ENCODE results near the gene EXOC3L1.

The EXOC3L1 gene

DNA sequence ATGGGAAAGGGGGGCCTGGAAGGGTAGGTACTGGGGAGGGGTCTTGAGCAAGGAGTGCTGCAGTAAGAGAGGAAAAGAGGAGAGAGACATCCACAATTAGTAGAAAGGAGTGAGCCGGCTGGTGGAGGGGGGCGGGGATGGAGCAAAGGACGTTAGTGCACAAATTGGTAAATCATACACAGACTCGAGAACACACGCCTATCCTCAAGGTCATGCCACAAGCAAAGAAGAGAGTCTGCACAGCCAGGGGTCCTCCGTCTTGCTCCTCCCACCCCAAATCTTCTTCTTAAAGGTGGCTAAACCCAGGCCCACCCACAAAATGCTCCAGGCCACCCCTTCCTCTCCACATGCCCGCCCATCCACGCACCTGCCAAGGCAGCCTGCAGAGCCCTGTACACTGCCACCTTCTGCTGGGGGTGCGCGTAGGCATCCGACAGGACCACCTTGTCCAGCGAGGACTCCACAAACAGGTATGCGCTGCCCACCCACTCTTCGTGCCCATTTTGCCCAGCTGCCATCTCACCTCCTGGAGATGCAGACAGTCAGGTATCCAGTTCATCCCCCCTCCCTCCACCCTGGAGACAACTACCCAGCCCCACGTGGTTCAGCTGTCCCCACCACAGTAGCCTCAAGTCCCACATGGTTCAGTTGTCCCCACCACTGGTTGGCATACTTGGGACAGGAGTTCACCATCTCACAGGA lies 33.6 kb downstream of the EXOC3L1 start:
- peaks cover 47% of the 10 kb centered on the region for H3K36me3 Mint-ChIP-seq (ENCODE audit: insufficient read depth)
- H3K4me3 Mint-ChIP-seq = peak overlapping the region; percentile 57 to 77
- DNase-seq = no peak
- ATAC-seq (replicated peaks) = no peak
- peak overlapping the region in 1 of 2 donors; percentile 98 for H3K27ac Mint-ChIP-seq
- H3K9me3 Mint-ChIP-seq = no peaks in the 10 kb centered on the region
- H3K27me3 Mint-ChIP-seq = peaks cover 4 to 7% of the 10 kb centered on the region in 2 donors
- peaks cover 54 to 59% of the 10 kb centered on the region in 2 donors for H3K4me1 Mint-ChIP-seq (ENCODE audit: low read depth in 2 of 2)

- peaks cover 40% of the 10 kb centered on the region for H3K36me3 Mint-ChIP-seq (ENCODE audit: insufficient read depth)
- peak overlapping the region; percentile 16 to 60 for H3K27ac Mint-ChIP-seq
Measured at GRCh38 chr16:67155295-67156142, 34.4 kb downstream of the EXOC3L1 start.

DNA sequence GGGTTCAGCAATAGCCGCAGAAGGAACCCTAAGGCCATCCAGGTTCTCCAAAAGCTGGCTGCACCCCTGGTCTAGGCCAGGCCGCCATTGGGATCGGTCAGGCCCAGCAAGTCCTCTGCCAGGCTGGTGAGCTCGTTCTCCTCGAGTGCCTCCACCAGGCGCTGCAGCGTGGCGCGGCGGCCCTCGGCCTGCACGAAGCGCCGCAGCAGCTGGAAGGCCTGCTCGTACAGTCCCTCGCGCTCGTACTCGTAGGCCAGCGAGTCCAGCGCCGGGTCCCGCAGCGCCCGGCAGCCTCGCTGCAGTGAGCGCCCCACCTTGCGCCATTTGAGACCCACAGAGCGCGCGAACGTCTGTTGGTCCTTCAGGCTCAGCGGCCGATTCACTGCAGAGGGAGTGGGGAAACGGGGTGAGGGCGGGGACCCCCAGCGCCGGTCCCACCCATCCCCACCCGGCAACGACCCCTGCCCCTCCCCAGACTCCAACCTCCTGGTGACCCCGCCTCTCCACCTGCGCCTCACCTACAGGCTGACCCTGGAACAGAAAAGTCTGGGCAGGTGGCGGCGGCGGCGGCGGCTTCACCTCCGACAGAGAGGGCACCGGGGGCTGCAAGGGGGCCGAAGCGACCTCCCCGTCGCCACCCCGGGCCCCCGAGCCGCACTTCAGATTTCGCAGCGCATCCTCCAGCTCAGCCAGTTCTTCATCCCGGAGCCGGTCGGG lies 35.2 kb downstream of the EXOC3L1 start:
- Mint-ChIP-seq H3K4me1 (ENCODE audit: low read depth in 2 of 2) (peaks cover 55% of the 10 kb centered on the region in 2 donors), H3K4me3 (peak overlapping the region; percentile 76 to 77), H3K36me3 (ENCODE audit: insufficient read depth) (peaks cover 37% of the 10 kb centered on the region), H3K27me3 (no peaks in the 10 kb centered on the region), H3K27ac (no peak overlapping the region), H3K9me3 (no peaks in the 10 kb centered on the region)
- no peak for DNase-seq
- ATAC-seq (replicated peaks) = no peak

More at GRCh38 chr16:67155295-67156142, 34.4 kb downstream of the EXOC3L1 start:
- peak; percentile 39 for ATAC-seq (replicated peaks)
- peaks cover 55 to 57% of the 10 kb centered on the region in 2 donors for H3K4me1 Mint-ChIP-seq (ENCODE audit: low read depth in 2 of 2)
- DNase-seq = peak; percentile 69 to 80 (median 73)
- peak overlapping the region; percentile 76 to 77 for H3K4me3 Mint-ChIP-seq
- H3K27me3 Mint-ChIP-seq = no peaks in the 10 kb centered on the region
- no peaks in the 10 kb centered on the region for H3K9me3 Mint-ChIP-seq

- Mint-ChIP-seq H3K36me3 (ENCODE audit: insufficient read depth) (peaks cover 20% of the 10 kb centered on the region), H3K4me3 (peak overlapping the region; percentile 81 to 82), H3K27me3 (no peaks in the 10 kb centered on the region), H3K9me3 (no peaks in the 10 kb centered on the region), H3K4me1 (ENCODE audit: low read depth in 2 of 2) (peaks cover 32 to 34% of the 10 kb centered on the region in 2 donors), H3K27ac (peak overlapping the region in 1 of 2 donors; percentile 57)
- DNase-seq (no peak), ATAC-seq (replicated peaks) (no peak)
Measured at GRCh38 chr16:67151431-67152097, 38.4 kb downstream of the EXOC3L1 start.

DNA sequence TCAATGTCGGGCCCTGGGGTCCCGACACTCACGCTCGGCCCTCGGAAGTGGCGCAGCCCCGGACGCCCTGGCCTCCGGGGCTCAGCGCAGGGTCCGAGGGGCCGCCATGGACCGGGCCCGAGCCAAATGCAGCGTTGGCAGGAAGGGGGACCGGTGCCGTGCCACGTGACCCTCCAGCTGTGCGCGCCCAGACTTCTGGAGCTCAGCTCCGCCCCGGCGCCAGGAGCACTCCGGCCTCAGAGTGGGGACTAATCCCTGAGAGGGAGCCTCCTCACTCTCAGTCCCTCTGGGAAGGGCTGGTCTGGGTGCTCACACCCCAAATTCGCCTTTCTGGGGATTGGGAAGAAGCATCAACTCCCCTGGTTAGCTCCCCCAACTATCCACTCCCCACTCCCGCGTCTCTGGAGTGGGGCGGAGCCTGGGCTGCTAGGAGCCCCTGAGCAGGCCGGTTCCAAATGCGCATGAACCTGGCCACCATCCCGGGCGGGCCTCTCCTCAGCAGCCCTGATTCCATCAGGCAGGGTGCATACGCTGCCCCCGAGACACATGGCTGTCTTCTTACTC lies 39.0 kb downstream of the EXOC3L1 start, which contains the start of gene B3GNT9:
Gene B3GNT9, minus strand, starts transcription at position 166 of the 564 bp plus-strand sequence. CDS start 513 bp downstream, outside the sequence.
- Mint-ChIP-seq H3K4me1 (ENCODE audit: low read depth in 2 of 2) (peaks cover 25 to 28% of the 10 kb centered on the region in 2 donors), H3K4me3 (peak within 1 kb of the TSS; percentile 81 to 82), H3K9me3 (no peaks in the 10 kb centered on the region), H3K27me3 (no peaks in the 10 kb centered on the region), H3K36me3 (ENCODE audit: insufficient read depth) (peaks cover 16% of the 10 kb centered on the region), H3K27ac (peak within 1 kb of the TSS in 1 of 2 donors; percentile 57)
- DNase-seq (no peak), ATAC-seq (replicated peaks) (peak; percentile 27)

DNA sequence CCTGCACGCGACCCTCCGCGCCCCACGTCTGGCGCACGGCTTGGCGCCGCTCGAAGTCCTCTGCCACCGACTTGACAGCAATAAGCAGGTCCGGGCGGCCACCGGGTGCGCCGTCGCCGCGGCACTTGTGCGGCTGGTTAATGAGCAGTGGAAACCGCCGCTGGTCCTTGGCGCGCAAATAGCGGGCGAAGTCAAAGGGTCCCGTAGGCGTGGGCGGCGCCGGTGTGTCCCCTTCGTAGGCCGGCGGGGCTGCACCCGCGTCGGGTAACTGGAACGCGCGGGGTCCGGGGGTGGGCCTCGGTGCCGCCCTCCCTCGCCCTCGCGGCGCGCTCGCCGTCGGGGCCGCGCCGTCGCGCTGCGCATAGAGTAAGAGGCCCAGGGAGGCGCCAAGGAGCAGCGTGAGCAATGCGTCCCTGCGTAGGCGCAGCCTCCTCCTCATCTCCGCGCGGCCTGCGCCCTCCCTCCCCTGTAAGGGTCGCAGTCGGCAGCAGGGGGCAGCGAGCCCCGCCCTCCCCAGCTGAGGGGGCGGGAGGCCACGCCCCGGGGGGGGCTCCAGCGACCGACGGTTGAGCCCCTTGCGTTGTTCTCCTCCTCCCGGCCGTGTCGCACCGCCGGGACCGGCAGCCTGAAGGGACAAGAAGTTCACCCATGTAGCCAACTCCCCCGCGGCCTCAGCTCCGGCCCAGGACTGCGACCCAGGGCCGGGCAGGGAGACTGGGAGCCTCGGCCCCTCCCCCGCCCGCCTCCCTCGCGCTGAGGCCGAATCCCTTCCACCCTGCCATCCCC lies 39.7 kb downstream of the EXOC3L1 start:
- peak in 1 of 3 experiments; percentile 24 for DNase-seq

DNA sequence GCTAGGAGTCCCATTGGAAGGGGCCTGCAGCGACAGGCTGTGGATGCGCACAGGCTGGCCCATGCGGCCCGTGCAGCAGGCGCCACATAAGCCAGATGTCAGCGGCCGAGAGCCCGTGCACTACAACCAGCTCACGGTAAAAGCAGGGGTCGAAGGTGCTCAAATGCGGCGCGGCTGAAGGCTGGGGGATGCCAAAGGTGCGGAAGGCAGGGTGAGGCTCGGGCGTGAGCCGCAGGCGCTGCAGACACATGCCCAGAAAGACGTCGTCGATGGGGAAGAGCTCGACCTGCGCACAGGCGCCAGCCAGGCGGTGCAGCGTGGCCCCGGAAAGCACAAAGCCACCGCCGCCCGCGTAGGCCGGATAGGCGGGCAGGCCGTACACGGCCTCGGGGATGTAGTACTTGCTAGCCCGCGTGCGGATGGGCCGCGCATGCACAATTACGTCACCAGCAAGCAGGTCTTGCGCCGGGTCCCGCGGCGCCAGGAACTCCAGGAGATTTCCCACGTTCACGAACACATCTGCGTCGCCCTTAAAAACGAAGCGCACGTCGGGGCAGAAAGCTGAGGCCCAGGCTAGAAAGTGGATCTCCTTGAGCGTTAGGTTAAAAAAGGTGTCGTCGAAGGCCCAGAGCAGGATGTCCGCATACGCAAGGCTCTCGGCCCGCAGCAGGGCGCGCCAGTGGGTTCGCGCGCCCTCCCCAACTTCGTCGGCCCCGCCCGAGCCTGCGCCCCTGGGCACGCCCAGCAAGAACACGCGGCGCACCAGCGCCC lies 40.5 kb downstream of the EXOC3L1 start:
- Mint-ChIP-seq H3K4me3 (peak overlapping the region; percentile 56 to 68), H3K9me3 (no peaks in the 10 kb centered on the region), H3K36me3 (ENCODE audit: insufficient read depth) (peaks cover 21% of the 10 kb centered on the region), H3K27ac (no peak overlapping the region), H3K4me1 (ENCODE audit: low read depth in 2 of 2) (peaks cover 22 to 23% of the 10 kb centered on the region in 2 donors), H3K27me3 (no peaks in the 10 kb centered on the region)
- DNase-seq (no peak), ATAC-seq (replicated peaks) (peak; percentile 43)

More for the DNA sequence above, 39.7 kb downstream of the EXOC3L1 start:
- peak; percentile 72 for ATAC-seq (replicated peaks)
- Mint-ChIP-seq H3K9me3 (no peaks in the 10 kb centered on the region), H3K4me3 (peak overlapping the region; percentile 81 to 82), H3K27me3 (no peaks in the 10 kb centered on the region), H3K27ac (no peak overlapping the region), H3K36me3 (ENCODE audit: insufficient read depth) (peaks cover 17% of the 10 kb centered on the region), H3K4me1 (ENCODE audit: low read depth in 2 of 2) (peaks cover 23 to 24% of the 10 kb centered on the region in 2 donors)

DNA sequence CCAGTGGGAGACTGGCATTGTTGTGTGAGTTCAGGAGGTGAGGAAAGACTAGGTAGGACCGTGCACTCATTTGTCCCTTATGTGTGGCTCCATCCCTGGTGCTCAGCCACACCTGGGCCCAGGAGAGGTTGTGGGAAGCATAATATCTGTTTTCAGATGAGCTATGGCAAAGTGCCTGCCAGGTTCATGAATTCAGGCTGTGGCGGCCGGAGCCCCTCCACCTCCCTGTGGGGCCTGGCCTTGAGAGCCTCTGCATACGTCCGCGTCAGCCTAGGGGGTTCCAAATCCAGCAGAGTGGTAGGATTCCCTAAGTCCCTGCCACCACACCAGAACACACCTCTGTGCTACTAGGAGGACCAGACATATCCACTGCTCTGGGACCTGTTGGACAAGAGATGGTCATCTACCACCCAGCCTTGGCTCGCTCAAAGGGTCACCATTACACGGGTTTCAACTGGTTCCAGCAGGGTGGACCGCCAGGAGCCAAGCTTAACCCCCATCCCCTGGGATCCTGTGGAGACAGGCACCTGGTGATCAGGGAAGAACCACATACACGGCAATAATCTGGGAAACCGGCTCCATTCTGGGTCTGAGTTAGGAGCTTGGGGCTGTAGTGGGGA lies 41.2 kb downstream of the EXOC3L1 start:
- no peaks in the 10 kb centered on the region for H3K9me3 Mint-ChIP-seq
- H3K4me3 Mint-ChIP-seq = peak overlapping the region; percentile 56 to 68
- H3K36me3 Mint-ChIP-seq (ENCODE audit: insufficient read depth) = peaks cover 19% of the 10 kb centered on the region
- no peak for ATAC-seq (replicated peaks)
- peaks cover 19 to 20% of the 10 kb centered on the region in 2 donors for H3K4me1 Mint-ChIP-seq (ENCODE audit: low read depth in 2 of 2)
- DNase-seq = no peak
- peak overlapping the region in 1 of 2 donors; percentile 65 for H3K27ac Mint-ChIP-seq
- H3K27me3 Mint-ChIP-seq = no peaks in the 10 kb centered on the region

DNA sequence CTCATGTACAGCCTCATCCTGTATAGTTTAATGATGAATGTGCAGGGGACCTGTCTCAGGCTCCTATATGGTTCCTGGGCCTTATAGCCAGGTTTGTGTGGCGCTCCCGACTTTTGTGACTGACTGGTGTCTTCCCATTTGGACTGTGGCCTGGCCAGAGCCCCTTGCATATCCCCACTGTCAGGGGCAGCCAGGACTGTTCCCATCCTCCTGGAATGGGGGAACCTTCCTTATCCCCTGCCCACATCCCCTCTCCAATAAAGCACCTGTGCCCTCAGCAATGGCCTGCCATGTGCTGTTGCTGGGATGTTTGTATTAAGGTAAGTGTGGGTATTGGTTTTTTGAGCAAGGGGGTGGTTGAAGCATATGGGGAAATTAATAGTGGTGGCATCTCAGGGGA lies 41.7 kb downstream of the EXOC3L1 start:
- Mint-ChIP-seq H3K27ac (peak overlapping the region in 1 of 2 donors; percentile 65), H3K9me3 (no peaks in the 10 kb centered on the region), H3K4me3 (peak overlapping the region in 1 of 2 donors; percentile 68), H3K27me3 (no peaks in the 10 kb centered on the region), H3K36me3 (ENCODE audit: insufficient read depth) (peaks cover 22% of the 10 kb centered on the region), H3K4me1 (ENCODE audit: low read depth in 2 of 2) (peaks cover 15 to 17% of the 10 kb centered on the region in 2 donors)
- DNase-seq (no peak), ATAC-seq (replicated peaks) (no peak)

DNA sequence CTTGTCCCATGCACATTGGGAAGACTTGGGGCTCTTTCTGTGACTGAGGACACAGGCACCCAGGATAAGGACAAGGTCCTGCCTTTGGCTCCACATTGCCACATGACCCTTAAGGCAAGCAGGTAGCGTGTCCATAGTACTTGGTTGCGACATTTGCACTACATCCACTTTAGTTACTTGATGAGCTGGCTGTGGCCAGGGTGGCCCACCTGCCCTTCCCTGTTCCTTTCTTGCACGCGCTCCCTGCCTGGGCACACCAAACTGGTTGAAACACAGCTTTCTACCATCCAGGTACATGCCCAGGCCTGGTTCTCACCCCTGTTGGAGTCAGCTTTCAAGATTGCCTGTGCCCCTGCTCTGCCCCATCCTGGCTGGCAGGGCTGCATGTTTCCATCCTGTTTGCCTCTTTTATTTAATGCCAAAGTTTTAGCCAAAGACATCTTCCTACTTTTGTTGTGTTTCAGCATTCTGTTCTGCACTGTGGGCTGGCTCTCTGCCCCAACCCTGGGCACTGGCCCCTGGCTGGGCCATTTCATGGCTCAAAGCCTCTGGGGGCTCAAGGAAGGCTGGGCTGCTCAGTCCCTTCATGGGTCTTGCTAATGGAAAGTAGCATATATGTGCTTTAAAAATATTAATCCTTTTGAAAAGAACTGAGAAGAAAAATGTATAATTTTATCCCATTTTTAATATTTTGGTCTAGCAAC lies 42.3 kb downstream of the EXOC3L1 start:
- no peak for DNase-seq
- Mint-ChIP-seq H3K27me3 (no peaks in the 10 kb centered on the region), H3K4me1 (ENCODE audit: low read depth in 2 of 2) (peaks cover 8 to 13% of the 10 kb centered on the region in 2 donors), H3K27ac (peak overlapping the region in 1 of 2 donors; percentile 6), H3K36me3 (ENCODE audit: insufficient read depth) (peaks cover 22% of the 10 kb centered on the region), H3K4me3 (no peak overlapping the region), H3K9me3 (no peaks in the 10 kb centered on the region)
- ATAC-seq (replicated peaks) = no peak

All from effector memory CD8-positive, alpha-beta T cell (primary cell).